Transverse colon (tissue), 4 donors: ENCODE data around the gene TCERG1L.

ENCODE experiments used
- CTCF ChIP-seq, 5 experiments: fragments of 200-600 bp in 3 of 5; fragments of 450-650 bp in 2 of 5; sonication (generic) in 3 of 5; IDR thresholded peaks; 1 replicate in 2 of 5; 2 replicates in 3 of 5; pipeline ENCODE4 v1.5.1; 2016 to 2017; ENCODE audit warnings: antibody characterized with exemption in 5 of 5, inconsistent platforms in 3 of 5, mild to moderate bottlenecking in 2 of 5, moderate library complexity in 1 of 5
- EP300 ChIP-seq: sonication (generic); formaldehyde crosslinking; IDR thresholded peaks from one replicate; pipeline ENCODE4 v1.6.1; 2017; ENCODE audit warnings: antibody characterized with exemption, low read depth
- POLR2A ChIP-seq: fragments of 450-650 bp; IDR thresholded peaks from one replicate; pipeline ENCODE4 v1.6.1; 2016; ENCODE audit warnings: antibody characterized with exemption, mild to moderate bottlenecking, moderate library complexity
- POLR2AphosphoS5 ChIP-seq, 3 donors: sonication (generic); formaldehyde crosslinking; IDR thresholded peaks; one replicate each; pipeline ENCODE4 v1.6.1; 2016; ENCODE audit warnings: antibody characterized with exemption in 3 of 3

GRCh38 chr10:131290781-131291180 is 20.7 kb downstream of the TCERG1L start:
- TF ChIP-seq EP300 (no peak), CTCF (IDR thresholded peaks at IDR 0.05) (no peak), POLR2A (no peak), POLR2AphosphoS5 (IDR thresholded peaks at IDR 0.05) (no peak)
